ENCODE measurements around the gene DLK1.

Gene DLK1

DNA sequence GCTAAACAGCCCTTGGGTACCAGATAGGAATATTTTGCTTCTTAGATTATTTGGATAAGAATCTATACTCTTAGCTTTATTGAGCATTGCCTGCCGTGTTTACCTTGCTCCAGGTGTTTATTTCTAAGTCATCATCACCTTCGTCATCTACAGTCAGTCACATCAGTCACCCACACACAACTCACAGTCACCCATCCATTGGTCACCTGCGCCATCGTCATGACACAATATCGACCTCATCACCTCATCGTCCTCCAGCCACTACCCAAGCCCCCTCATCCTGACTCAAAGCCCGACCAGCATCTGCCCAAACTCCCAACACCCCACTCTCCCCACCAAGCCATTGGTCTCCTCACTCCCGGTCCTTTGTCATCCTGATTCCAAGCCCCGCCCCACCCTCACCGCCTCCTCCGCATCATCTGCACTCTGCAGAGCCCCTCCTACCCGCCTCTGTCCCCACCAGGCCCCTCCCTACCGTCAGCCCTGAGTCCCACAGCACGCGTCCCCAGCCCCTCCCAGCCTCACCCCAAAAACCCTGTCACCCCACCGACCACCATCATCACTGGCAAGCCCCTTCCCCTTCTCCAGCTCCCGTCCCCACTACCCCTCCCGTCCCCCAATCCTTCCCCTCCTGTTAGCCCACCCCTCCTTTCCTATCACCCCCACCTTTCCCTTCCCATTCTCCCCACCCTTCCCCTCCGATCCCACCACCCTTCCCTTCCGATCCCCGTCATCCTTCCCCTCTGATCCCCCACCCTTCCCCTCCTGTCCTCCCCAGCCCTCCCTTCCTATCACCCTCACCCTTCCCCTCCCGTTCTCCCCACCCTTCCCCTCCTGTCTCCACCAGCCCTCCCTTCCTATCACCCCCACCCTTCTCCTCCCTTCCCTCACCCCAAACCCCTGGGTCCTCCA, 9.8 kb downstream of the DLK1 start:
- DNase-seq = no peak

DNA sequence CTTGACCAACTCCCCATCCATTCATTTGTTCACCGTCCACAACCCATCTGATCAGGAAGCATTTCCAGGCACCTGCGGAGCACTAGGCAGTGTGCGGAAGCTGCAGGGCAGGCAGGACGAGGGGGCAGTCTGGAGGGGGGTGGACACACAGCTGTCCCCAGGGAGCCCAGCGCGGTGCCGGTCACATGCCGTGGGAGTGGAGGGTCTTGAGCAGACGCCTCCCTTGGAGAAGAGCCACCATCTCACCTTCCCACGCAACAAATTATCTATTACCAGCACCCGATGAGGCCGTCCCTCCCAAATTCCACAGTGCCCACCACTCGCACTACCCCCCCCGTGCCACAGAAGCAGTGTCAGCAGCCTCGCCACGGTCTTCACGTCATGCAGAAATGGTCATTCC, 10.8 kb downstream of the DLK1 start:
- no peak for DNase-seq

DNA sequence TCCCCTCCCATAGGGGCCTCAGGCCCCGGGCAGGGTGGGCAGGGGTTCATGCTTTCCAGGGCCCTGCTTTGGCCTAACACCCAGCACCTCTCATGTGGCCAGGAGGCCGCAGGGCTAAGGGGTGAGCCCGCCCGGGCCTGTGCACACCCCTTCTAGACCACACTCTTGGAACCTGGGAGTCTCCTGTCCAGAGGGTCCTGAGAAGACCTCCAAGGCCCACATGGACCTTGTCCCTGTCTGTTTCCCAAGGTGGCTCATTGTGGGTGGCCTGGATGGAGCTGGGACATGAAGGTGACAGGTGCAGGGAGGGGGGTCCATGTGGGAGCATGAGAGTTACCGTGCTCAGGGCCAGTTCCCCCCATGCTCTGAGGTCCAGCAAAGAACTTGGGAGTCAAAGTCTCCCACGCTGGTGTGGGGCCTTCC, 11.6 kb downstream of the DLK1 start:
- no peak for DNase-seq

DNA sequence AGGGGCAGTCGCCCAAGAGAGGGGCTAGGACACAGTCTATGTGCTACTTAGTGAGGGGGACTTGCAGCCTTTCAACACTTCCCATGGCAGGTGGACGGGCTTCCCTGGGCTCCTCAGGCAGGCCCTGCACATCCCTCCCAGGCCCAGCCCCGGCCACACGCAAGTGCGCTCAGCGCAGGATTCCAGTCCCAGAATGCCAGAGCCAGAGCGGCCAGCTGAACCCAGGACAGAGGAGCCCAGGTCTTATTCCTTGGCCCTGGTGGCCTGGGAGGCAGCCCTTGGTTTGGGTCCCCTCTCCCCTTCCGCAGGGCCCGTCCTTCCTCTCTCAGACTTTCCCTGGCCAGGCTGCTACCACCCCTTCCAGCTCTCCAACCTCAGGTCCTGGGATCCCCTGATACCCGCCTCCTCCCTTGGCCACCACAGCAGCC, 12.0 kb downstream of the DLK1 start:
- no peak for DNase-seq

DNA sequence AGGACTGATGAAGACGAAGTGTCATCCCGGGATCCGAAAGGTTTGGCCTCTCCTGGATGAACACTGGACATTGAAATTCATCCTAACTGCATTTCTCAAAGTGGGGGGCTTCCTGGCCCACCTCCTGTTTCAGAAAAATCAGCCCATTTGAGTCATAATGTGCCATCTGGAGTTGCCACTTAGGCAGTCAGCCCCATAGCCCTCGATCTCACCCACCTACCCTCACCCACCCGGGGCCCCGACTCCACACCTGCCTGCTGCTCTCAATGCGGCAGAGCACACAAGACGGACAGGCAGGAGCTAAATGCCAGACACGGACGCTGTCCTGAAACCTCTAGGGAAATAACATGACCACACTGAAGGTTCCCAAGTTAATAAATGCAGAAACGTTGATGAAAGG, 12.6 kb downstream of the DLK1 start:
- DNase-seq = no peak

DNA sequence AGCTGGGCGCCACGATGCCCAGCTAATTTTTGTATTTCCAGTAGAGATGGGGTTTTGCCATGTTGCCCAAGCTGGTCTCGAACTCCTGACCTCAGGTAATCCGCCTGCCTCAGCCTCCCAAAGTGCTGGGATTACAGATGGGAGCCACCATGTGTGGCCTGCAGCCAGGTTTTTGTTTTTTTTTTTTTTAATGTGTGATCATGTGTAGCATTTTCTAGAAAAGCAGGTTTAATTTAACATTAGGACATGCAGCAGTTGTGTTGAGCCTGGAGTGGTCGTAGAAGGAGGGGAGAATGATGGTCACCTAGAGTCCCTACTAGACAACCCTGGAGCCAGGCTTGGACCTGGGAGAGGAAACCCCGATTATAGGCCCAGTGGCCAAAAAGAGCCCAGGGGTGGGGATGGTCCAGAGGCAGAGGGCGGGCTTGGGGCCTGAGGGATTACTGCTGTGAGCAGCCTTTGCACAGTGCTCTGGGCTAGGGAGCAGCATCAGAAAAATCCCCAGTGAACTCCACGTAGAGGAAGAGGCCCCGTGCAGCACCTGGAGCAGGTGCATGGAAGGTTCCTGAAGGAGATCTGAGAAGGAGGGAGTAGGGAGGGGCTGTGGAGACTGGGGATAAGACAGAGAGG, 13.6 kb downstream of the DLK1 start:
- no peak for DNase-seq

DNA sequence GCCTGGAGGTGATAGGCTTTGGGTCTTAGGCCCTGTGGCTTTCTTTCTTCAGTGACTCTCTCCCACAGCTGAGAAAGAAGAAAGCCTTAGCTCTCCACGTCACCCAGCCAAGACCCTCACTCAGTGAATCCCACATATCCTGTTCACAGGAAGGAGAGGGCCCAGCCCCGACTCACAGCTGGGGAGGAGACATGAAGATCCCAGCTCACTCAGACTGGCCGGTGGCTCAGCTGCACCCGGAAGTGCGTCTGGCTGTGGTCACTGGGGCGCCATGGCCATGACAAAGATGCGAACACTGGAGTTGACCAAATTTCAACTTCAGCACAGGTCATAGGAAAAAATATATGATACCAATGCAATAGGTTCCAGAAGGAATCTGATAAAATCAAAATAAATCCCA, 14.2 kb downstream of the DLK1 start:
- no peak for DNase-seq

DNA sequence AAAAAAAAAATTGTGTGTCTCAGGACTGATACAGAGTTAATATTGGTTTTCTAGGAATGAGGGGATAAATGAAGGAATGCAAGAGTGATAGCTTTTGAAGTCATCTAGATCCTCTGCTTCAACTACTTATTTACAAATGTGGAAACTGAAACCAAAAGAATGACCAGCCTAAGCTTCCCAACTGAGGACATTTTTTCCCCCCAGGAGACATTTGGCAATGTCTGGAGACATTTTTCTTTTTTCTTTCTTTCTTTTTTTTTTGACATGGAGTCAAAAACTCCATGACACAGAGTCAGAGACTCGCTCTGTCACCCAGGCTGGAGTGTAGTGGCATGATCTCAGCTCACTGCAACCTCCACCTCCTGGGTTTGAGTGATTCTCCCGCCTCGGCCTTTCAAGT, 15.3 kb downstream of the DLK1 start:
- DNase-seq = no peak

DNA sequence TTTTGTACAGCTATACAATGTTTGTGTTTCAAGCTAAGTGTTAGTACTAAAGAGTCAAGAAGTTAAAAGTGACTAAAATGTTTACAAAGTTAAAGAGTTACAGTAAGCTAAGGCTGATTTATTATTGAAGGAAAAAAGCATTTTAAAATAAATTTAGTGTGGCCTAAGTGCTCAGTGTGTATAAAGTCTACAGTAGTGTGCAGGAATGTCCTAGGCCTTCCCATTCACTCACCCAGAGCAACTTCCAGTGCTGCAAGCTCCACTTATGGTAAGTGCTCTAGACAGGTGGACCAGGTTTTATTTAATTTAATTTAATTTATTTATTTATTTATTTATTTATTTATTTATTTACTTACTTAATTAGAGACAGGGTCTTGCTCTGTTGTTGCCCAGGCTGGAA, 19.6 kb downstream of the DLK1 start:
- no peak for DNase-seq

DNA sequence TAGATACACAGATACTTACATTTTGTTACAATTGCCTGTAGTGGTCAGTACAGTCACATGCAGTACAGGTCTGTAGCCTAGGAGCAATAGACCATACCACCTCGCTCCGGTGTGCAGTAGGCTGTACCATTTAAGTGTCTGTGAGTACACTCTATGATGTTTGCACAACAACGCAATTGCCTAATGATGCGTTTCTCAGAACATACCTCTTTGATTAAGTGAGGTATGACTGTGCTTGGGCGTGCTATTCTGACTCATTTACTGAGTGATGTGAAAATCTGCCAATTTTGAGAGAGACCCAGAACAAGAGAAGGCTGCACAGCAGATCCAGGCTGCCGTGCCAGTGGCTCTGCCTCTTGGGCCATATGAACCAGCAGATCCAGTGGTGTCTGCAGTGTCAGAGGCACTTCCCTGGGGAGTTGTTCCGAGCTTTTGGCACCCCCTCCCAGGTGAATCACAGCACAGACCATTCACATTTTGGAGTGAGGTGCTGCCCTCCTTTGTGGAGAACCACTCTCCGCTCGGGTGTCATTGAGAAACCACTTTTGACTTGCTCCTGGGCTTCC, 20.4 kb downstream of the DLK1 start:
- peak; percentile 40 for DNase-seq

DNA sequence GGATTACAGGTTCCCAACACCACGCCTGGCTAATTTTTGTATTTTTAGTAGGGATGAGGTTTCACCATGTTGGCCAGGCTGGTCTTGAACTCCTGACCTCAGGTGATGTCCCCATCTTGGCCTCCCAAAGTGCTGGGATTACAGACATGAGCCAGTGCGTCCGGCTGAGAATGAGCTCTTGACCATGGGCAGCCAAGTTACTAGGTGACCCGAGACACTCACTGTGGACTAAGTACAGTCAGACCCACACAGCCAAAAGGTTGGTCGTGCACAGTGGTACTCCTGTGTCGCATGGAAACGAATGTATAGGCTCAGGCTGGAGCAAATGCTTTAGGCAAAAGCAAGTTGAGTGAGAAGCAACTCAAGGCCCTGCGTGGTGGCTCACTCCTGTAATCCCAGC, 21.0 kb downstream of the DLK1 start:
- DNase-seq = no peak

DNA sequence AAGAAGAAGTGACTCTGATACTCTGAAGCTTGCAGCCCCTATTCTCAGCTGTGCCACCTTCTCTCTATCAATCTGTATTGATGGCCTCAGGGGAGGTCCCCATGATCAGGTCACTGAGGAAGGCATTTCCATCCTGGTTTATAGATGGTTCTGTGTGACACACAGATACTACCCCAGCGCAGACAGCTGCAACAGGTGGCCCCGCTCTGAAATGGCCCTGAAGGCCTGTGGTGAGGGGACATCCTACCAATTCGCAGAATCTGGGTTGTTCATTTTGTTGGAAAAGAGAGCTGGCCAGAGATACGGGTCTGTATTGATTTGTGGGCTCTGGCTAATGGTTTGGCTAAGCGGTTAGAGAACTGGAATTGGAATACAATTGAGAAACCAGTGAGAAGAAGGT, 21.7 kb downstream of the DLK1 start:
- no peak for DNase-seq

DNA sequence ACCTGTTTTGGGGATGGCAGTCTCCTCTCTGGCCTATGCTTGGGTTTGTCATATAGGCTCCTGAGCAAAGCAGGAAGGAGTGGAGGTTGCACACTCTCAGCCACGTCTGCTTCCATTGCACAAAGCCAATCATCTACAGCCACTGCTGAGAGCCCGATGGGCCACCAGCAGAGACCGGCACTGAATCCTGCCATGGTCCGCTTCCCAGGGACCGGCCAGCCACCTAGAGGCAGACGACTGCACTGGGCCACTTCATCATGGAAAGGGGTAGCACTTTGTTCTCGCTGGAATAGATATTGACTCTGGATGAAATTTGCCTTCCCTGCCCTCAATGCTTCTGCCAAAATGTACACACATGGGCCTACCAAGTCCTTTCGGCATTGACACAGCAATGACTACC, 22.3 kb downstream of the DLK1 start:
- DNase-seq = no peak

DNA sequence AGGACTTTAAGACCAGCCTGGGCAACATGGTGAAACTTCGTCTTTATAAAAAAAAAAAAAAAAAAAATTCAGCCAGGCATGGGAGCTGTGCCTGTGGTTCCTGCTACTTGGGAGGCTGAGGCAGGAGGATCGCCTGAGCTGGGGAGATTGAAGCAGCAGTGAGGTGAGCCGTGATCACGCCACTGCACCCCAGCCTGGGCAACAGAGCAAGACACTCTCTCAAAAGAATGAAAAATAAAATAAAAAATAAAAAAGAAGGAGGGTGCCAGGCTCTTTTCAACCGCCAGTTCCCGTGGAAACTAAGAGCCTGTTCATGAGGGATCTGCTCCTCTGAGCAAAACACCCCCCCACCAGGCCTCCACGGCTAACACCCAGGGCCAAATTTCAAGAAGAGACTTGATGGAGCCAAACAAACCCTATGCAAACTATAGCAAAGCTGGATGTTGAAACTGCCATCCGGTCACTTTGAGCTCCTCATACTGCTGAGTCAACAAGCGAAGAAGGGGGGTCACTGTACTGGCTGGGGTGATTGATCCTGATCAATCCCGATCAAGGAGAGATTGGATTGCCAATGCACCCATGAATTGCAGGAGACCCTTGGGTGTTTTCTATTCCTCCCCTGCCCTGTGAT, 23.4 kb downstream of the DLK1 start:
- DNase-seq = no peak

DNA sequence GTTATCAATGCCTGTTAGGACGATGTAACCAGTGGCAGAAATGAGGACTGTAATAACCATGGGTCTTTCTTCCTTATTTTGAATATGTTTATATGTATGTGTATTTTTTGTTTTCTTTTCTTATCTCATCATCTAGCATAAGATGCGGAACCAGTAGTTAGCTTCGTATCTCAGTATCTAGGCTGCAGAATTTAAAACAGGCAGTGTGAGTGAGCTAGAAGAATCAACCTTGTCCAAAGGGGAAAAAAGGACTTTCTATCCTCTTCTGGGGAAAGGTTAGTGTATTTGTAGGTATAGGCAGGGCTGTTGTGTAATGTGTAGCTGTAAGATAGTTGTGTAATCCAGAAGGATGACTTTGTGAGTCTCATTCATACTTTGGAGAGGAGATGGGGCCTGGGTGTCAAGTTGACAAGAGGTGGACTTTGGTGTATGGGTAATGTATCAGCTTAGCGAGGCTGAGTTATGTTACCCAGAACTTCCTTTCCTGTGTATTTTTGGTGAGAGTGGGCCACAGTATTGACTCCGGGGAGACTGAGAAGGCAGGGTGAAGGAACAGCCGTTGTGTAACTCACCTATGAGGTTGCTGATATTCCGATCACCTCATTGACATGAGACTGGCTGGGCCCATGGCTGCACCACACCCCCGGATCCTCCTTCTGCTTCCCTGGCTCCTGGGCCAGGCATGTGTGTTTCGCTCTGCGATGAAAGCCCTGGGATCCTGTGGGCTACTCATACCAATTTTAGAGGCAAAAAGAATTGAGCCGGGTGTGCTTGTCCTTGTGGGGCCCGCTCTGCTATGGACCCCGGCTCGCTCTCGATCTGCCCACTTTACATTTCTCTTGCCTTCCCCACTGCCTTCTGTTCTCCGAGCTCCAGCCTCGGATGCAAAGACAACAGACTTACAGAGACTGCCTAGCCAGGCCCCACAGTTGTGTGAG, 24.3 kb downstream of the DLK1 start:
- no peak for DNase-seq

DNA sequence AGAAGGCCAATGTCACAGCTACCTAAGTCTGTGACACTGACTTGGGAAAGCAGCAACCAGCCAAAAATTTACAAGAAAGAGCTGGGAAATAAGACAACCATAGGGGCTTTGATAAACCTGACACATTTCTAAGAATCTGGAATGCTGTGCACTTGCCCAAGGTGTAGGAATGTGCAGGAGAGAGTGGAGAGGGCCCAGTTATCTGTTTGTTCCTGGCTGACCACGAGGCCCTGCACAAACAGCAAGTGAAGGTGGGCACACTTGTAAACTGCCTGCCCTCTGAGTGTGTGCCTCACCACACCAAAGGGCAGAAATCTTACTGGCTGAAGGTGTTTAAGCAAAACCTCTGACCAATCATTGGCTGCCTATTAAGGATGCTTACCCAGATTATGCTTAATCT, 27.3 kb downstream of the DLK1 start:
- DNase-seq = no peak

DNA sequence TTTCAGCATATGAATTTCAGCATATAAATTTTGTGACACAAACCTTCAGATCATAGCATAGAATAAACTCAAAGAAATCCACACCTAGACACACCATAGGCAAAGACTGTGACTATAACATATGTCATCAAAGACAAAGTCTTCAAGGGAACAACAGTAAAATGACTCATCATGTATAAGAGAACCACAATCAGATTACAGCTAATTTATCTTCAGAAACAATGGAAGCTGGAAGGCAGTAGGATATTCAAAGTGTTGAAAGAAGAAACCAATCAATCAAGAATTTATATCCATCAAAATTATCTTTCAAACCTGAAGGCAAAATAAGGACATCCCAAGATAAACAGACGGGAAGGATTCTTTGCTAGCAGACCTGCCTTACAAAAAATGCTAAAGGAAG, 29.0 kb downstream of the DLK1 start:
- DNase-seq = no peak

DNA sequence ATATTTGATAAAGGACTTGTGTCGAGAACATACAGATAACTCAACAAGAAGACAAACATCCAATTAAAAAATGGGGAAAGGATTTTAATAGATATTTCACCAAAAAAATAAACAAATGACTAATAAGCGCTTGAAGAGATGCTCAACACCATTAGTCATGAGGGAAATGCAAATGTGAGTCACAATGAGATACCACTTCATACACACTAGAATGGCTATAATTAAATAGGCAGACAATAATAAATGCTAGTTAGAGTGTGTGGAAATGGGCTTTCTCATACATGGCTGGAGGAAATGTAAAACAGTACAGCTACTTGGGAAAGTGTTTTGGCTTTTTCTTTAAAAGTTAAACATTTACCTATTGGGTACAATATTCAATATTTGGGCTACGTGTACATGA, 34.8 kb downstream of the DLK1 start:
- DNase-seq = no peak

DNA sequence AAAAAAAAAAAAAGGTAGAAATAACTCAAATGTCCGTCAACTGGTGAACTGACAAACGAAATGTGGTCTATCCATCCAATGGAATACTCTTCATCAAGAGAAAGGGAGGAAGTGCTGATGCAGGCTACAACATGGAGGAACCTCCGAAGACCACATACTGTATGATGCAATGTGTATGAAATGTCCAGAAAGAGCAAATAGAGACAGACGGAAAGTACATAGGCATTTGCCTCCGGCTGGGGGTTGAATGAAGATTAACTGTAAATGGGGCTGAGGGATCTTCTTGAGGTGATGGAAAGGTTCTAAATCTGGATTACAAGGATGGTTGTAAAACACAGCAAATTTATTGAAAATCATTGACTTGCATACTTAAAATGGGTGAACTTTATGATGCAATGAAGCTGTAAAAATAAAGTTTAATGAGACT, 35.4 kb downstream of the DLK1 start:
- DNase-seq = no peak

DNA sequence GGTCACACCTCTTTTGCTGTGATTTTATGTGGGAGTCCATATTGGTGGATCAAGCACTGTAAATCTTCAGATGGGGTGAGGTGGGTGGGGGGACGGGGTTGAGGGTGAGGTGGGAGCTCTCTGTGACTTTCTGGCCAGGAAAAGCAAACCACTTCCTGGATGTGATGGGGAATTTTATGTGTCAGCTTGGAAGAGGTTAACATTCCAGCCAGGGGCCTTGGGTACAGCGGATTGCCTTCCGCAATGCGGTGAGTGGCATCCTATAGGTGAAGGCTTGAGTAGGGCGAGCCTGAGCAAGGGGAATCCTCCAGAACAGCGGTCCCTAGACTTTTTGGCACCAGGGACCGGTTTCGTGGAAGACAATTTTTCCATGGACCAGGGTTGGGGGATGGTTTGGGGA, 36.2 kb downstream of the DLK1 start:
- no peak for DNase-seq

DNA sequence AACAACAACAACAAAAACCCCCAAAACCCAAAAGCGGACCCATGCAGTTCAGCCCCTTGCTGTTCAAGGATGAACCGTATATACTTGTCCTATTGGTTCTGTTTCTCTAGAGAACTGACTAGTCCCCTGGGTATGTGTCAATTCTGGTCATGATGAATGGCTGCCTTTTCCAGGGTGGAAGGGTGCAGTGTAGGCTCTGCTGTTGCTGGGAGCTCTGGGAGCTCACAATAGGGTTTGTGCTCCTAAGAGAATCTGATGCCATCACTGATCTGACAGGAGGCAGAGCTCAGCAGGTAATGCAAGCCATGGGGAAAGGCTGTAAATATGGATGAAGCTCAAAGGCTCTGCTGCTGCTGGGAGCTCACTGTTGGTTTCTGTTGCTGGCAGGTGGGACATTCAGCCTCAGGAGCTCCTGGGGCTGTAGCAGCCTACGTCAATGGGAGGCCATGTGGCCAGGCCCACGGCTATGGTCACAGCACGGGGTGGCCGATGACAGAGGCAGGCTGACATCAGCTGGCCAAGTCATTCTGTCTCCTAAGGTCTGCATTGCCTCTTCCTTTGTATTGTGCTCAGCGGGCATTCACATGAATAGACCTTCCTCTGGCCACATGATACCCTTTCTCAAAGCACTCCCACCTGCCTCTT, 37.9 kb downstream of the DLK1 start:
- DNase-seq = no peak

DNA sequence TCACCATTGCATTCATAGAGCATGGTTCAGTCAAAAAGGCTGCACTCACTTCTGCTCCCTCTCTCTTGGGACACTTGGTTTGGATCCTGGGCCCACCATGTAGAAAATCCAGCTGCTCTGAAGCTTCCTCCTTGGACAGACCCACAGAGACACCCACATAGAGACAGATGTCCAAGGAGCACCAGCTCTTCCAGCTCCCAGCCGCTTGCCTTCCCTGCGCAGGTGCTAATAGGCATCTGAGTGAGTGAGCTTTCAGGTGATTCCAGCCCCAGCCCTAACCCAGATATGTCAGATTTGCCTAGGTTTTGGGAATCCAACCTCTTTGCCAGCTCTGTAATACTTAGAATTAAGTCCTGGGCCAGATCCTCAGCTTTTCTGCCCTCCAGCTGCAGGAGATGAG, 38.6 kb downstream of the DLK1 start:
- DNase-seq = no peak

Data from COR-L47 (cell line).